ENCODE results near the gene NOSTRIN.
"Not testable (repeated sequence)": the region's sequence is repeated elsewhere in the genome, so short reads cannot be mapped to it uniquely, and the experiment has no call there.

The NOSTRIN gene

GRCh38 chr2:168789776-168790175, 12.7 kb upstream of the NOSTRIN start:
- DNase-seq (ENCODE audit: low read depth in 4 of 4, low spot score in 1 of 4), result no peak

GRCh38 chr2:168790226-168790902, 12.1 kb upstream of the NOSTRIN start:
- no peak for DNase-seq (ENCODE audit: low read depth in 4 of 4, low spot score in 1 of 4)

DNA sequence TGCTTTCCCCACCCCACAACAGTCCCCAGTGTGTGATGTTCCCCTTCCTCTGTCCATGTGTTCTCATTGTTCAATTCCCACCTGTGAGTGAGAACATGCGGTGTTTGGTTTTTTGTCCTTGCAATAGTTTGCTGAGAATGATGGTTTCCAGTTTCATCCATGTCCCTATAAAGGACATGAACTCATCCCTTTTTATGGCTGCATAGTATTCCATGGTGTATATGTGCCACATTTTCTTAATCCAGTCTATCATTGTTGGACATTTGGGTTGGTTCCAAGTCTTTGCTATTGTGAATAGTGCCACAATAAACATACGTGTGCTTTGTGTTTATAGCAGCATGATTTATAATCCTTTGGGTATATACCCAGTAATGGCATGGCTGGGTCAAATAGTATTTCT, 11.3 kb upstream of the NOSTRIN start:
- DNase-seq (ENCODE audit: low read depth in 4 of 4, low spot score in 1 of 4), result not testable (repeated sequence)

DNA sequence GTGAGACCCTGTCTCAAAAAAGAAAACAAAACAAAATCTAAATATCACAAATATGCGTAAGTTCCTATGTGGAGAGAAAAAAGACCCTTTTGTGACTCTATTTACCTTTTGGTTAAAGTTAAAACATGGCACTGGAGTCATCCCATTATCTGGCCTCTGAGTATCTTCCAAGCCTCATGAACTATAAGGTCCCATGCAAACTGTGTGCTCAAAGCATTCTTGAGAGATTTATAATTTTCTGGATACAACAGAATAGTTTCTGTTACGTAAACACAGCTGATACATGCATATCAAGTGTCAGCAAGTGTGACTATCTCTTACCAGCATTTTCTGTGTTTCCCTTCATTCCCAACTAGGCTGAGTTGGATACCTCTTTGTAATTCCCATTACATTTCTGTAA, 8.8 kb upstream of the NOSTRIN start:
- DNase-seq (ENCODE audit: low read depth in 4 of 4, low spot score in 1 of 4), result no peak

GRCh38 chr2:168794968-168795367, 7.5 kb upstream of the NOSTRIN start:
- DNase-seq (ENCODE audit: low read depth in 4 of 4, low spot score in 1 of 4), result no peak

DNA sequence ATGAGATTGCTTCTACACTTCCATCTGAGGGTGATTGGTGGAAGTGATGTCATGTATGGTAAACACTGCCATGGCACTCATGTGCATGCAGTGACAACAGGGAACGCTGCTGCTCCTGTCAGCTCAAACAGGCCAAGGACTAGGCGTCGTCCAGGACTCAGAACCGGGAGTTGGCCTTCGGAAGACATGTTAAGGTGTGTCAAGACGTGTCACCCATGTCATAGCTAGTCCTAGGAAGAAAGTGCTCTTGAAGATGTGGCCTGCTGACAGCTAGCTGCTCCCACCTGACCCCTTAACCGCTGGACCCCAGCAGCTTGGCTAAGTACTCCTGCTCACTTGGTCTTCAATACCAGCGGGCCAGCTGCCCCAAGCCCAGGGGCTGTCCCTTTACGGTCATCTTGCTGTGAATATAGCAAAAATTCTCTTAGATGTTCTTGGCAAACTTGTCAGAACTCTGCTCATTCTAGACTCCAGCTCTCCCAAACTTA, 6.3 kb upstream of the NOSTRIN start:
- no peak for DNase-seq (ENCODE audit: low read depth in 4 of 4, low spot score in 1 of 4)

GRCh38 chr2:168796583-168797285, 5.7 kb upstream of the NOSTRIN start:
- no peak for DNase-seq (ENCODE audit: low read depth in 4 of 4, low spot score in 1 of 4)

- no peak for DNase-seq (ENCODE audit: low read depth in 4 of 4, low spot score in 1 of 4)
Measured at GRCh38 chr2:168797286-168797655, 5.2 kb upstream of the NOSTRIN start.

- no peak for DNase-seq (ENCODE audit: low read depth in 4 of 4, low spot score in 1 of 4)
Measured at GRCh38 chr2:168798076-168798887, 4.2 kb upstream of the NOSTRIN start.

DNA sequence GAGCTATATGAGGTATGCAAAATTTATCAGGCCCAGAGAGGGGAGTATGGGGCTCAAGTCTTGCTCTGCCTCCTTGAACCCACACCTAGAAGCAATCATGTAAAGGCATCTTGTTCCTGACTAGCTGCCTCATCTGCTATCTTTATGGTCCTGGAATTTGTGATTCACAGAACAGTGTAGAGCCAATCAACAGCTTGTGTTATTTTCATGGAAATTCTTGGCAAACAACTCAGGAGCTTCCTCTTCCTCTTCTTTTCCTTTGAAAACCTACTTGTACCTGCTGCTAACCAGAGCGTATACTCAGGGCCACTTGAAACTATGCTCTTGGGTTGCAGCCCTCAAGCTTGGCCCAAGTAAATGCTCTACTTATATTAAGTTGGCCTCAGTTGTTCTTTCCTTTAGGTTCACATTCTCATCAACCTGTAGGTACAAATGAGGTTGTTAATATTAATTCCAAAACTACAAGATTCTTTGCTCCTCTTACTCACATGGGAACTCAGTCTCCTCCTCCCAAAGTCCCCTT, 3.5 kb upstream of the NOSTRIN start:
- DNase-seq (ENCODE audit: low read depth in 4 of 4, low spot score in 1 of 4), result no peak

DNA sequence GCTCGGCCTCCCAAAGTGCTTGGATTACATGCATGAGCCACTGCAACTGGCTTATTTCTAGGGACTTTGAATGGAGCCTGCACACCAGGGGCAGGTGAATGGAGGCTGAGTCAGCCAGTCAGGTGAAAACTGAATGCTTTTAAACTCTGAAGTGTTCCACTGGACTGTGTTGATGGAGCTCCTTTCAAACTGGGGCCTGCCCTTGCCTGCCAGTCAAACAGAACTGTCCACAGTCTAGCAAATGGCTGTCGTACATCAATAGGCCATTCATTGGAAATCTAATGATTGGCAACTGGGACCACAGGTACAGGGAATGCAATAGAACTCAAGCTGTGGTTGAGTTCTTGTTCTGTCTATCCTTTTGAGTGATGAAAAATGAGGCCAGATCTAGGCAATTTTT, 966 bp upstream of the NOSTRIN start:
- no peak for DNase-seq (ENCODE audit: low read depth in 4 of 4, low spot score in 1 of 4)

DNA sequence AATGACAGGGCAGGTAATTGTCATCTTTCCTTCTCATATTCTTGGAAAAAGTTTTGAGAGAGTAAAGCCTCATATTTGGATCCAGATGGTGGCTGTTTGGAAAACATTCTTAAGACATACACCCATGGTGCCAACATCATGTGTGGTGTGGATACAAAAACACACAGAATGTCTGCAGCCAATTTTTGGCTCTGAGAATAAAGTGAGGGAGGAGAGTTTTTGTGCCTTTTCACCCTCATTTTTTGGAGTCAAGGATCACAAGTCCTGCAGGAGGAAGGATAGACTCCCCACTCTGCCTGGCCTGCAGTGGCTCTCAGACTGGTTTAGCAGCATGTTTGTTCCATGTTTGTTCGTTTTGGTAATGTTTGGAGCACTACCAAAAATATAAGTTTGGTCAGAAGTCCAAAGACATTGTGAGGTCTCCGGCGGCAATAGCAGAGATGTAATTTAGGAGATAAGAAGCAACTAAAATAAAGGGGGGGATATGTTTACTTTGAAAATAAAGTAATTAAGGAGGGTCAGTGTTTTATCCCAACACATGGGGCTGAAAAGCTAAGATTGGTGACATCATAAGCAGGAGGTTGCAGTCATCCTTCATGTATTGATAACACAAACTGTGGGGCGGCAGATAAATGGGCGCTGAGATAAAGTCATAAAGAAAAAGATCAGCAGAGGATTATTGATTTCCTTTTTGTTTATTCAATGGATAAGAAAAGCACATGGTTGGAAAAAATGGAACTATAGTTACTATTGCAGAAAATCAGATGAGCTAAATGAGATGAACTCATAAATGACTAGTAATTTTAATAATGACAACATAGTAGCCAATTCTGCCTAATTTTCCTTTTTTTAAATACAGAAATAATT, 655 bp downstream of the NOSTRIN start:
- no peak for DNase-seq (ENCODE audit: low read depth in 4 of 4, low spot score in 1 of 4)

- no peak for DNase-seq (ENCODE audit: low read depth in 4 of 4, low spot score in 1 of 4)
Measured at GRCh38 chr2:168804214-168804613, 1.8 kb downstream of the NOSTRIN start.

GRCh38 chr2:168805615-168806014, 3.2 kb downstream of the NOSTRIN start:
- no peak for DNase-seq (ENCODE audit: low read depth in 4 of 4, low spot score in 1 of 4)

- DNase-seq (ENCODE audit: low read depth in 4 of 4, low spot score in 1 of 4), result no peak
Measured at GRCh38 chr2:168809537-168809936, 7.1 kb downstream of the NOSTRIN start.

GRCh38 chr2:168810235-168810634, 7.8 kb downstream of the NOSTRIN start:
- no peak for DNase-seq (ENCODE audit: low read depth in 4 of 4, low spot score in 1 of 4)

DNA sequence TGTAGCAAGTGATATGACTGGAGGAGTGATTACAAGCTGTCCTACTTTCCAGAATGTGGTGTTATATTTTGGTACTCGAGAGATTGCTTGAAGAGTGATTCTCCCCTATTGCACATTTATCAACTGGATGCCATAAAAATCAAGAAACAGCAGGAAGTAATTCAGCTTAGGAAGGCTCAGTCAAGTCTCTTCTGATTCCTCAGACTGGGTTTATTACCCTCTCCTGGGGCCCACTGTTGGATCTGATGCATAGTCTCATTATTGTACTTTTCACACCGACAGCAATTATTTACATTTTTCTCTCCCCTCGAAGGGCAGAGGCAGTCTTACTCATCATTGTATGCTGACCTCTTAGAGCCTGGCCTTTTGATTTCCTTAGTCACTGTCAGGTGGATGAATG, 9.3 kb downstream of the NOSTRIN start:
- DNase-seq (ENCODE audit: low read depth in 4 of 4, low spot score in 1 of 4), result no peak

DNA sequence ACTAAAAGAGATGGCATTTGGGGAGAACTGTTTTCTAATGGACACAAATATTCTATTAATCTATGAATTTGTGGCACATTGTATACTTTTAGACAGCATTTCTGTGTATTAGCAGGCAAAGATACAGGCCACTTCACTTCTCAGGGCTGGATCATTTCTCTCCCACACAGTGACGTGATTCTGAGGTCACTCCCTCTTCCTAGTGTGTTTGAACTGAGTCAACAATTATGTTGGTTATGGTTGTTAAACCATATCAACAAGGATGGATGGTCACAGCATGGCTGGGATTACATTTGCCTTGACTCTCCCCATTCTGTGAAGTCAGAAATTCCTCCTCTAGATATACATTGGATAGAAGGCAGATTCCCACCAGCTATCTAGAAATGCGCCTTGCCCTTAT, 11.6 kb downstream of the NOSTRIN start:
- no peak for DNase-seq (ENCODE audit: low read depth in 4 of 4, low spot score in 1 of 4)

DNA sequence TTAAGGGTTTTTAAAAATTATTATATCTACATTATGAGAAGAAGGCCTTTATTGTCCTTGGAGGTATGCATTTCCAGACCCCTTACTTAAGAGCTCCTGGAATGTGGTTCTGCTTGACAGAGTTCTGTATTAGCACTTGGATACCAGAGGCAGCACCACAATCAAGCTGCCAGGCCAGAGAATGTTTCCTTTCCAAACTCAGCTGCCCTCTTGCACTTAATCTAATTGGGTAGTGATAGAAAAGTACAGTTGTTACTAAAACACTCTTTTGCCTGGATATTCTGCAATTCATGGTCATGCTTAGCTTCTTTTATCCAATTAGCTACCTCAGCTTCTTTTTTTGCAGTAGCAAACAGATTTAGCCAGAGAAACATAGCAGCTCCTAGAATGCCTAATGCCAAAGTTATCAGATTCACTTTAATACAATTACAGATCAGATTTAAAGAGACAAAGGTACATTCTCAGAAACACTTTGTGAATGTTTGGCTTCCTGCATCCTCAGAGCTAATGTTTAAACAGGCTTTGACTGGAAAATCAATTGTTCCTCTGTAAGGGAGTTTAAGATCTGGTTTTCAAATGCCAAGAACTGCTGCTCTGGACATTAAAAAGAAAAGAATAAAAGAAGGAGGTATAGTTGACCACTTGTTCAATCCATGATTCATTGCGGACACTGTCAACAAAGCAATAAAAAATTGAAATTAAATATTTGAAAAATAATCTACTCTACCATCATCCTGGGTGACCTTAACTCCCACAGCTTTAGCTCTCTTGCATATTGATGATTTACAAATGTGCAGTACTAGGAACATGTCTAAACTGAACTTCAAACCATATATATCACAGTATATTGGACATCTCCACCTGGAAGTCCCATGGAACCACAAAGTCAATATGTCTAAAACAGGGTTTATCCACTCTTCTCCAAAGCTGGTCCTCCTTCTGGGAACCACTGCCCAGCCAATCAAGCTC, 12.8 kb downstream of the NOSTRIN start:
- DNase-seq (ENCODE audit: low read depth in 4 of 4, low spot score in 1 of 4), result no peak

DNA sequence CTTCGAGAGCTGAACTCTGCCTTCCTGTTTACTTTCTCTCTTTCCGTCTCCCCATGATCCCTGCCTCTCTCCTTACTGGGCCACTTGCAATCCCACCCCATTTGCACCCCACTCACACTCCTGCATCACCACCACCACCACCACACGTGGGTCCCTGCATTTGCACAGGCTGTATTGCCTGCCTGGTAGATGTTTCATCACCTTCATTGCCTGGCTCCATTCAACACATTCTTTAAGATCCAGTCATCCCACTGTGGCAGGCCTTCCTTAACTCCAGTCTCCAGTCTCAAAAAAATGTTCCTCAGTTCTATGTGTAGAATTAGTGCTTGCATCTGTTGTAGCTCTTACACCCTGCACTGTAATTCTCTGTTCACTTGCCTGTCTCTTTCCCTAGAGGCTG, 13.9 kb downstream of the NOSTRIN start:
- DNase-seq (ENCODE audit: low read depth in 4 of 4, low spot score in 1 of 4), result no peak

Measured in stimulated activated CD4-positive, alpha-beta T cell treated with anti-CD3 and anti-CD28 coated beads, Interleukin-1b, Interleukin-23, amount 100 ng/mL, for 24 hours (primary cell).